ENCODE measurements around the gene KRTAP10-12. TPM values are rescaled to one million over a fixed set of nuclear protein-coding genes. Genes with fewer than 3 reads are reported as not detected.

KRTAP10-12 gene
- total and polyA plus RNA-seq, 2 experiments from 2014 or later, result not detected

GRCh38 chr21:44695641-44696040 is 1.3 kb upstream of the KRTAP10-12 start:
- H3K4me2 ChIP-seq, result no peak overlapping the region
- DNase-seq (ENCODE audit: low spot score), result no peak
- TF ChIP-seq, protein P1, sequence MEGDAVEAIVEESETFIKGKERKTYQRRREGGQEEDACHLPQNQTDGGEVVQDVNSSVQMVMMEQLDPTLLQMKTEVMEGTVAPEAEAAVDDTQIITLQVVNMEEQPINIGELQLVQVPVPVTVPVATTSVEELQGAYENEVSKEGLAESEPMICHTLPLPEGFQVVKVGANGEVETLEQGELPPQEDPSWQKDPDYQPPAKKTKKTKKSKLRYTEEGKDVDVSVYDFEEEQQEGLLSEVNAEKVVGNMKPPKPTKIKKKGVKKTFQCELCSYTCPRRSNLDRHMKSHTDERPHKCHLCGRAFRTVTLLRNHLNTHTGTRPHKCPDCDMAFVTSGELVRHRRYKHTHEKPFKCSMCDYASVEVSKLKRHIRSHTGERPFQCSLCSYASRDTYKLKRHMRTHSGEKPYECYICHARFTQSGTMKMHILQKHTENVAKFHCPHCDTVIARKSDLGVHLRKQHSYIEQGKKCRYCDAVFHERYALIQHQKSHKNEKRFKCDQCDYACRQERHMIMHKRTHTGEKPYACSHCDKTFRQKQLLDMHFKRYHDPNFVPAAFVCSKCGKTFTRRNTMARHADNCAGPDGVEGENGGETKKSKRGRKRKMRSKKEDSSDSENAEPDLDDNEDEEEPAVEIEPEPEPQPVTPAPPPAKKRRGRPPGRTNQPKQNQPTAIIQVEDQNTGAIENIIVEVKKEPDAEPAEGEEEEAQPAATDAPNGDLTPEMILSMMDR (IDR thresholded peaks at IDR 0.05; ENCODE audit: poor library complexity), result no peak
- no peak for TF ChIP-seq EZH2 (IDR thresholded peaks at IDR 0.05; ENCODE audit: borderline replicate concordance)
- TF ChIP-seq EZH2phosphoT487 (IDR thresholded peaks at IDR 0.05; ENCODE audit: low read depth, severe bottlenecking, unreplicated experiment), result no peak
- H3K4me1 ChIP-seq (ENCODE audit: insufficient read depth), result peaks cover 3% of the 10 kb centered on the region
- H3K79me2 ChIP-seq, result no peaks in the 10 kb centered on the region
- H3K9me3 ChIP-seq (ENCODE audit: low read depth), result peaks cover 8% of the 10 kb centered on the region
- H2AFZ ChIP-seq, result no peak overlapping the region
- no peaks in the 10 kb centered on the region for H3K9me2 ChIP-seq (replicated peaks; ENCODE audit: insufficient read depth)
- H3K36me3 ChIP-seq (replicated peaks; ENCODE audit: insufficient read depth, low read depth), result no peaks in the 10 kb centered on the region
- WGBS (ENCODE audit: low lambda C conversion rate, missing lambda C conversion rate), result 88% methylated on average over 8 of the region's 8 CpGs
- H3K4me3 ChIP-seq, result no peak overlapping the region
- peaks cover 16% of the 10 kb centered on the region for H3K27me3 ChIP-seq
- H4K20me1 ChIP-seq (ENCODE audit: insufficient read depth, poor library complexity, severe bottlenecking), result no peaks in the 10 kb centered on the region
- H3K27ac ChIP-seq, result no peak overlapping the region

- H3K27ac ChIP-seq, result no peak overlapping the region
- no peak for DNase-seq (ENCODE audit: low spot score)
- H3K27me3 ChIP-seq, result peaks cover 20% of the 10 kb centered on the region
- H3K4me1 ChIP-seq (ENCODE audit: insufficient read depth), result peaks cover 3% of the 10 kb centered on the region
- no peaks in the 10 kb centered on the region for H3K9me2 ChIP-seq (replicated peaks; ENCODE audit: insufficient read depth)
- WGBS (ENCODE audit: low lambda C conversion rate, missing lambda C conversion rate), result 80% methylated on average over 10 of the region's 10 CpGs
- H3K4me3 ChIP-seq, result no peak overlapping the region
- no peaks in the 10 kb centered on the region for H4K20me1 ChIP-seq (ENCODE audit: insufficient read depth, poor library complexity, severe bottlenecking)
- TF ChIP-seq EZH2phosphoT487 (IDR thresholded peaks at IDR 0.05; ENCODE audit: low read depth, severe bottlenecking, unreplicated experiment) (no peak), EZH2 (IDR thresholded peaks at IDR 0.05; ENCODE audit: borderline replicate concordance) (no peak)
- TF ChIP-seq, protein P1 (IDR thresholded peaks at IDR 0.05; ENCODE audit: poor library complexity), result no peak
- no peaks in the 10 kb centered on the region for H3K36me3 ChIP-seq (replicated peaks; ENCODE audit: insufficient read depth, low read depth)
- H2AFZ ChIP-seq, result no peak overlapping the region
- peaks cover 8% of the 10 kb centered on the region for H3K9me3 ChIP-seq (ENCODE audit: low read depth)
- H3K4me2 ChIP-seq, result no peak overlapping the region
- no peaks in the 10 kb centered on the region for H3K79me2 ChIP-seq
These were observed 400 bp upstream of the KRTAP10-12 start for GRCh38 chr21:44696572-44696971.

- no peaks in the 10 kb centered on the region for H4K20me1 ChIP-seq (ENCODE audit: insufficient read depth, poor library complexity, severe bottlenecking)
- H3K4me3 ChIP-seq, result no peak overlapping the region
- peak; percentile 50 for DNase-seq (ENCODE audit: low spot score)
- H3K4me2 ChIP-seq, result no peak overlapping the region
- 50% methylated on average over 17 of the region's 35 CpGs for WGBS (ENCODE audit: low lambda C conversion rate, missing lambda C conversion rate)
- H3K9me2 ChIP-seq (replicated peaks; ENCODE audit: insufficient read depth), result no peaks in the 10 kb centered on the region
- no peak overlapping the region for H2AFZ ChIP-seq
- TF ChIP-seq EZH2 (IDR thresholded peaks at IDR 0.05; ENCODE audit: borderline replicate concordance) (no peak), EZH2phosphoT487 (IDR thresholded peaks at IDR 0.05; ENCODE audit: low read depth, severe bottlenecking, unreplicated experiment) (no peak)
- TF ChIP-seq, protein P1 (IDR thresholded peaks at IDR 0.05; ENCODE audit: poor library complexity), result no peak
- H3K36me3 ChIP-seq (replicated peaks; ENCODE audit: insufficient read depth, low read depth), result no peaks in the 10 kb centered on the region
- peaks cover 26% of the 10 kb centered on the region for H3K27me3 ChIP-seq
- H3K27ac ChIP-seq, result no peak overlapping the region
- peaks cover 3% of the 10 kb centered on the region for H3K4me1 ChIP-seq (ENCODE audit: insufficient read depth)
- H3K79me2 ChIP-seq, result no peaks in the 10 kb centered on the region
- peaks cover 6% of the 10 kb centered on the region for H3K9me3 ChIP-seq (ENCODE audit: low read depth)
These were observed 1.1 kb downstream of the KRTAP10-12 start for GRCh38 chr21:44697811-44698734.
